IMR-90 (cell line): ENCODE data around the gene NDUFB5. TPM values are rescaled to one million over a fixed set of nuclear protein-coding genes. Genes with fewer than 3 reads are reported as not detected.

Source experiments
- ATAC-seq: fragments of 200-7000 bp; cut with Tn5 transposase; 2 replicates; pipeline ENCODE4 v1.9.1; 2020; ENCODE audit warnings: low read depth, mild to moderate bottlenecking, moderate library complexity
- BruUV-seq: library from RNA; stranded (reverse); fragments of 400-500 nt; replicated peaks from 2 replicates; lab custom pipeline; 2021; lab: Mats Ljungman, UMichigan
- CTCF ChIA-PET: fragments of 300-600 bp; formaldehyde crosslinking; extraction: SDS; loops from one replicate; lab custom pipeline; 2021; ENCODE audit warnings: antibody characterized with exemption; lab: Yijun Ruan, JAX
- POLR2A ChIA-PET: fragments of 300-600 bp; sonication (Branson Sonifier 250); formaldehyde crosslinking; loops from one replicate; lab custom pipeline; 2022; ENCODE audit warnings: antibody characterized with exemption; ENCODE audit not compliant: unreplicated experiment; lab: Charles Lee
- DNase-seq: peaks from one replicate; pipeline ENCODE4 v3.0.0; 2013
- H2AFZ ChIP-seq: replicated peaks from 2 replicates; pipeline ENCODE3; 2013; ENCODE audit warnings: low read length, mild to moderate bottlenecking; ENCODE audit not compliant: poor library complexity
- H2AK5ac ChIP-seq: 2 replicates; pipeline ENCODE4 v1.6.1; 2013; ENCODE audit warnings: low read depth, low read length, inconsistent platforms
- H2AK9ac ChIP-seq: replicated peaks from 2 replicates; pipeline ENCODE3; 2013; ENCODE audit warnings: mild to moderate bottlenecking, low read depth, low read length, moderate library complexity; ENCODE audit not compliant: poor library complexity
- H2BK120ac ChIP-seq: 2 replicates; pipeline ENCODE4 v1.6.1; 2013; ENCODE audit warnings: low read depth, low read length, inconsistent platforms
- H2BK15ac ChIP-seq: 3 replicates; pipeline ENCODE4 v1.6.1; 2013; ENCODE audit warnings: low read depth, low read length, inconsistent platforms
- H2BK20ac ChIP-seq: 2 replicates; pipeline ENCODE4 v1.6.1; 2013; ENCODE audit warnings: low read depth, mild to moderate bottlenecking, inconsistent platforms, low read length, moderate library complexity
- H2BK5ac ChIP-seq: 2 replicates; pipeline ENCODE4 v1.6.1; 2013; ENCODE audit warnings: mild to moderate bottlenecking, low read depth, low read length, inconsistent platforms; ENCODE audit not compliant: poor library complexity, severe bottlenecking
- H3K14ac ChIP-seq: replicated peaks from 2 replicates; pipeline ENCODE4 v1.6.1; 2013; ENCODE audit warnings: low read depth, low read length, inconsistent platforms
- H3K18ac ChIP-seq: 2 replicates; pipeline ENCODE4 v1.6.1; 2013; ENCODE audit warnings: low read depth, low read length, control low read depth
- H3K23ac ChIP-seq: 2 replicates; pipeline ENCODE4 v1.6.1; 2013; ENCODE audit warnings: low read depth, low read length, inconsistent platforms
- H3K27ac ChIP-seq: 2 replicates; pipeline ENCODE4 v1.5.1; 2013; ENCODE audit warnings: mild to moderate bottlenecking, control low read depth, low read length; ENCODE audit not compliant: insufficient read depth
- H3K27me3 ChIP-seq: 2 replicates; pipeline ENCODE4 v1.6.1; 2013; ENCODE audit warnings: low read length; ENCODE audit not compliant: control insufficient read depth, insufficient read depth
- H3K36me3 ChIP-seq: 2 replicates; pipeline ENCODE4 v1.6.1; 2013; ENCODE audit warnings: low read length, mixed read lengths; ENCODE audit not compliant: control insufficient read depth, insufficient read depth
- H3K4ac ChIP-seq: 2 replicates; pipeline ENCODE4 v1.6.1; 2013; ENCODE audit warnings: low read depth, low read length, inconsistent platforms
- H3K4me1 ChIP-seq: 2 replicates; pipeline ENCODE4 v1.6.1; 2013; ENCODE audit warnings: low read length, mixed read lengths; ENCODE audit not compliant: control insufficient read depth, insufficient read depth
- H3K4me2 ChIP-seq: 2 replicates; pipeline ENCODE4 v1.6.1; 2013; ENCODE audit warnings: low read depth, mild to moderate bottlenecking, control low read depth, low read length, moderate library complexity
- H3K4me3 ChIP-seq: 2 replicates; pipeline ENCODE4 v1.5.1; 2013; ENCODE audit warnings: low read depth, mild to moderate bottlenecking, control low read depth, low read length, moderate library complexity; ENCODE audit not compliant: insufficient read depth
- H3K56ac ChIP-seq: 2 replicates; pipeline ENCODE4 v1.6.1; 2013; ENCODE audit warnings: low read length, inconsistent platforms; ENCODE audit not compliant: insufficient read depth; ENCODE audit errors: extremely low read depth
- H3K79me1 ChIP-seq, 2 experiments: 2 replicates each; pipeline ENCODE4 v1.6.1; 2013; ENCODE audit warnings: low read length in 2 of 2, inconsistent platforms in 1 of 2, low read depth in 1 of 2
- H3K9ac ChIP-seq: 2 replicates; pipeline ENCODE4 v1.6.1; 2013; ENCODE audit warnings: low read depth, low read length, control low read depth
- H3K9me1 ChIP-seq: 2 replicates; pipeline ENCODE4 v1.6.1; 2013; ENCODE audit warnings: low read length, inconsistent platforms; ENCODE audit not compliant: insufficient read depth
- H3K9me3 ChIP-seq: 2 replicates; pipeline ENCODE4 v1.6.1; 2013; ENCODE audit warnings: low read length; ENCODE audit not compliant: control insufficient read depth, insufficient read depth
- H4K20me1 ChIP-seq: 2 replicates; pipeline ENCODE4 v1.6.1; 2013; ENCODE audit warnings: low read length, inconsistent platforms; ENCODE audit not compliant: insufficient read depth
- H4K5ac ChIP-seq: 2 replicates; pipeline ENCODE4 v1.6.1; 2013; ENCODE audit warnings: mild to moderate bottlenecking, low read depth, low read length, control low read depth
- H4K8ac ChIP-seq, 2 experiments: 2 replicates each; pipeline ENCODE4 v1.6.1; 2013; ENCODE audit warnings: low read depth in 2 of 2, low read length in 2 of 2, control low read depth in 1 of 2, inconsistent platforms in 1 of 2
- H4K91ac ChIP-seq: 2 replicates; pipeline ENCODE4 v1.6.1; 2013; ENCODE audit warnings: low read depth, low read length, inconsistent platforms; ENCODE audit not compliant: insufficient read depth
- CEBPB ChIP-seq: IDR thresholded peaks from 2 replicates; pipeline ENCODE4 v1.6.1; 2012; ENCODE audit warnings: low read depth, low read length, improper control_type of control experiment
- MAFK ChIP-seq: IDR thresholded peaks from 2 replicates; pipeline ENCODE4 v1.6.1; 2012; ENCODE audit warnings: low read depth, low read length, improper control_type of control experiment
- MXI1 ChIP-seq: IDR thresholded peaks from 2 replicates; pipeline ENCODE4 v1.6.1; 2012; ENCODE audit warnings: low read depth, mild to moderate bottlenecking, low read length, moderate library complexity, borderline replicate concordance
- NFE2L2 ChIP-seq: fragments of 150-350 bp; IDR thresholded peaks from 2 replicates; pipeline ENCODE4 v1.6.1; 2016; ENCODE audit warnings: low read depth, mild to moderate bottlenecking, low read length
- RAD21 ChIP-seq: IDR thresholded peaks from 2 replicates; pipeline ENCODE4 v1.6.1; 2012; ENCODE audit warnings: low read length, improper control_type of control experiment
- SMC3 ChIP-seq: fragments of 150-350 bp; IDR thresholded peaks from 2 replicates; pipeline ENCODE4 v1.6.1; 2016; ENCODE audit warnings: low read depth, mild to moderate bottlenecking, antibody characterized with exemption, low read length, moderate library complexity
- WGBS, 2 experiments: methylation state at CpG; one replicate each; pipeline versions ENCODE4 v1.1.5 to v1.1.7; 2013; ENCODE audit warnings: missing lambda C conversion rate in 2 of 2; ENCODE audit not compliant: insufficient read length in 1 of 2; ENCODE audit errors: extremely low coverage in 2 of 2; 5-methylcytosine and 5-hydroxymethylcytosine counted together
- dilution Hi-C: fragments of 300-500 bp; cut with HindIII; formaldehyde crosslinking; loops from one replicate; pipeline ENCODE4 v1.14.3; 2018; ENCODE audit warnings: low sequenced_read_pairs; ENCODE audit not compliant: unreplicated experiment
- in situ Hi-C: fragments of 300-500 bp; cut with MboI; formaldehyde crosslinking; loops from 3 replicates; pipeline ENCODE4 v1.14.3; 2019; ENCODE audit warnings: low sequenced_read_pairs, inconsistent platforms, mixed read lengths
- intact Hi-C: fragments of 100-400 bp; cut with micrococcal nuclease; formaldehyde crosslinking; loops from 2 replicates; pipeline ENCODE4 v1.10.0; 2022
- polyA plus RNA-seq, 3 experiments: library from polyadenylated mRNA; depleted of rRNA; stranded (reverse); fragments of >200 nt; gene quantifications; 2 replicates each; pipeline ENCODE4 v1.2.3, GENCODE V29; 2012; ENCODE audit warnings: low replicate concordance in 1 of 3
- total RNA-seq: library from RNA; depleted of rRNA; stranded (reverse); fragments of >200 nt; gene quantifications from 2 replicates; pipeline ENCODE4 v1.2.3, GENCODE V29; 2012

NDUFB5 gene
- total and polyA plus RNA-seq, 2 of the 4 experiments (the other 2 are of a cell fraction): 17.2 to 29.3 TPM

DNA sequence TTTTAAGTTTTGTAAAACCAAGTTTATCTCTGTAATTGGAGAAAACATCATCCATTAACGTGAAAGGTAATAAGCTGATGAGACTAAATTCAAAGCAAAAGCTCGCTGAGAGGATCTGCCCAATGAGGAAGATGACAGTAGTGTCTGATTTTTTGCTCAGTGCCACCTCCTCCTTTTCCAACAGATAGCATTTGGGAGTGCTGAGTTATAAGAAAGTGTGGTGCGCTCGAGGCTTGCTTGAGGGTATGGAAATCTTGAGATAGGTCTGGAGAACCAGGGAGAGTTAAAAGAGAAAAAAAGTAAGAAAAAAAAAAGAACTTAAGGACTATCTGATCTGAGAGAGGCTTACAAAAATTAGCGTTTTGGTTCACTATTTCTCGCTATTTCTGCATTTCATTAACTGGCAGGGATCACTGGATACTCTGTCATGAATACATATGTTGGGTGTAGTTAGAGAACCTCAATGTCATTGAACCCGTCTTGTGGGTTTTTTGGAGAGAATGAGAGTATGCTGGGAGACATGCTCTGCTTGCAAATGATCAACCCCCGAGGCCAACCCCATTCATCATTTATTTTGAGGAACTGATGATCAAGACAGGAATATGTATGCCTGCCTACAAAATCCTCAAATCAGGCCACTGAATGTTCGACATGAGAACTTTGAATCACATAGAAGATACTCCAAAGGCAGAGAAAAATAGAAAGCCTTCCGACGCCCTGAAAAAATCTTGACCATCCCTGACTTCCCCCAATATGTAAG is 47.3 kb downstream of the NDUFB5 start:
- no peaks in the 10 kb centered on the region for H3K9me3 ChIP-seq
- no peak for DNase-seq
- no peak overlapping the region; the same call in 1 of the 2 replicates for H3K27ac ChIP-seq
- peak overlapping the region; percentile 33 to 69; a peak in 2 of 4 replicates for H4K8ac ChIP-seq
- H3K14ac ChIP-seq: no peak overlapping the region
- ATAC-seq: no peak
- BruUV-seq: no TSS peak
- H3K4me1 ChIP-seq: no peaks in the 10 kb centered on the region
- H2BK5ac ChIP-seq: no peak overlapping the region
- no peaks in the 10 kb centered on the region for H3K36me3 ChIP-seq
- H3K27me3 ChIP-seq: no peaks in the 10 kb centered on the region
- peak overlapping the region; percentile 94 for H3K4me3 ChIP-seq
- peaks cover 20% of the 10 kb centered on the region for H4K20me1 ChIP-seq
- H2AK9ac ChIP-seq: no peak overlapping the region
- CTCF ChIA-PET: interaction anchor here (0.7 to 1.3 kb wide), 3 partner anchors 9 to 160 kb away, joined by 3 to 4 read pairs (median 4); no protein-coding TSS in a partner anchor
- dilution Hi-C loops (no loop called here), intact Hi-C loops (loop anchor here (5.0 kb wide), 1 partner anchor 60 kb away; no protein-coding TSS in a partner anchor), in situ Hi-C loops (no loop called here)
- H4K91ac ChIP-seq: no peak overlapping the region
- no peak overlapping the region for H2AK5ac ChIP-seq
- POLR2A ChIA-PET: no interaction called here
- peaks cover 6% of the 10 kb centered on the region for H3K9me1 ChIP-seq
- no peak overlapping the region for H4K5ac ChIP-seq
- peak overlapping the region; percentile 81 for H3K9ac ChIP-seq
- 50% methylated on average over 2 of the region's 11 CpGs; no CpG with 5 or more reads in 1 of the 2 experiments for WGBS, 2 experiments
- peak overlapping the region; percentile 48; the same call in 1 of the 2 replicates for H3K4ac ChIP-seq
- H3K18ac ChIP-seq: no peak overlapping the region
- TF ChIP-seq NFE2L2 (no peak), SMC3 (no peak), RAD21 (no peak), MAFK (no peak), CEBPB (no peak), MXI1 (no peak)
- peak overlapping the region; percentile 73 for H3K56ac ChIP-seq
- H2BK20ac ChIP-seq: no peak overlapping the region
- H2BK15ac ChIP-seq: peak overlapping the region; percentile 81; the same call in 2 of the 3 replicates
- peak overlapping the region; percentile 83 for H3K4me2 ChIP-seq
- peak overlapping the region; percentile 69 for H2BK120ac ChIP-seq
- peak overlapping the region; percentile 99 for H2AFZ ChIP-seq
- peaks cover 19 to 32% of the 10 kb centered on the region in 2 experiments for H3K79me1 ChIP-seq
- H3K23ac ChIP-seq: 0 out of 2 replicates have a peak overlapping the region, but pooled peaks have one; percentile 5
